Adipose tissue (tissue), 3 donors: ENCODE measurements around the gene ZNF268. TPM values are rescaled to one million over a fixed set of nuclear protein-coding genes. Genes with fewer than 3 reads are reported as not detected.

ENCODE experiments used
- polyA plus RNA-seq, 3 donors: library from polyadenylated mRNA; stranded (reverse); fragments of 200-250 nt; gene quantifications; one replicate each; pipeline ENCODE4 v1.2.3, GENCODE V29; 2013
- donor health status: healthy with polysubstance abuse.
- donor health status: Bipolar disorder and iron deficiency.
- donor health status: healthy.

The ZNF268 gene
- polyA plus RNA-seq, 3 donors: 3.3 to 5.5 (median 4.6) TPM

Other genes with a start within 250 kb of the ZNF268 start
- gene ZNF605, start 225.2 kb upstream of the ZNF268 start, polyA plus RNA-seq: 1 to 10 TPM; 2.4 to 2.9 (median 2.7) TPM
- gene ZNF26, start 195.1 kb upstream of the ZNF268 start, polyA plus RNA-seq: 1 to 10 TPM; 2.3 to 7.2 (median 3.0) TPM
- gene ZNF84, start 144.0 kb upstream of the ZNF268 start, polyA plus RNA-seq: 10 to 100 TPM in 1 of 3 donors, 1 to 10 TPM in 2; 5.9 to 10.6 (median 6.3) TPM
- gene ZNF140, start 100.6 kb upstream of the ZNF268 start, polyA plus RNA-seq: 10 to 100 TPM; 11.2 to 22.5 (median 11.4) TPM
- under 1 TPM; 0.33 to 0.67 (median 0.44) TPM for gene ZNF891, start 51.2 kb upstream of the ZNF268 start, polyA plus RNA-seq
- 1 to 10 TPM; 3.3 to 6.3 (median 3.8) TPM for gene ZNF10, start 50.9 kb upstream of the ZNF268 start, polyA plus RNA-seq
- gene ANHX, start 54.4 kb downstream of the ZNF268 start, polyA plus RNA-seq: not detected